GM12872 (cell line): Measurements from ENCODE around the gene KLF1.

Experiments used
- CTCF ChIP-seq: IDR thresholded peaks from 3 replicates; pipeline ENCODE4 v1.5.1; 2011; ENCODE audit warnings: low read depth, mild to moderate bottlenecking, low read length, moderate library complexity; ENCODE audit not compliant: insufficient read depth

KLF1 gene

DNA sequence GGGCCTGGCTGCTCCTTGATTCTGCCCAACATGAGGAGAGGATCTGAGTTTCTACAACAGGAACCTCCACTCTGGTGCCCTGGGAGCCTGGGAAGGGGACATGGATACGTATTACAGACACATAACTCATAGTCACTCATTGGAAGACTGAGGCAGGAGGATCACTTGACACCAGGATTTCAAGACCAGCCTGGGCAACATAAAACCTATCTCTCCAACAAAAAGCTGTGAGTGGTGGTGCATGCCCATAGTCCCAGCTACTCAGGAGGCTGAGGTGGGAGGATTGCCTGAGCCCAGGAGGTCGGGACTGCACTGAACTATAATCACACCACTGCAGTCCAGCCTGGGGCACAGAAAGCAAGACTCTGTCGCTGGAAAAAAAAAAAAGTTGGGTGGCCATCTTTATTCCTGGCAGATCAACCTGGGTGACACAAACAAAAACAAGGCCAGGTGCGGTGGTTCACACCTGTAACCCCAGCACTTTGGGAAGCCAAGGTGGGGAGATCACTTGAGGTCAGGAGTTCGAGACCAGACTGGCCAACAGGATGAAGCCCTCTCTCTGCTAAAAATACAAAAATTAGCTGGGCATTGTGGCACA lies 1.1 kb upstream of the KLF1 start:
- TF ChIP-seq CTCF: no peak

GRCh38 chr19:12886651-12886968 lies 391 bp downstream of the KLF1 start:
- no peak for TF ChIP-seq CTCF

DNA sequence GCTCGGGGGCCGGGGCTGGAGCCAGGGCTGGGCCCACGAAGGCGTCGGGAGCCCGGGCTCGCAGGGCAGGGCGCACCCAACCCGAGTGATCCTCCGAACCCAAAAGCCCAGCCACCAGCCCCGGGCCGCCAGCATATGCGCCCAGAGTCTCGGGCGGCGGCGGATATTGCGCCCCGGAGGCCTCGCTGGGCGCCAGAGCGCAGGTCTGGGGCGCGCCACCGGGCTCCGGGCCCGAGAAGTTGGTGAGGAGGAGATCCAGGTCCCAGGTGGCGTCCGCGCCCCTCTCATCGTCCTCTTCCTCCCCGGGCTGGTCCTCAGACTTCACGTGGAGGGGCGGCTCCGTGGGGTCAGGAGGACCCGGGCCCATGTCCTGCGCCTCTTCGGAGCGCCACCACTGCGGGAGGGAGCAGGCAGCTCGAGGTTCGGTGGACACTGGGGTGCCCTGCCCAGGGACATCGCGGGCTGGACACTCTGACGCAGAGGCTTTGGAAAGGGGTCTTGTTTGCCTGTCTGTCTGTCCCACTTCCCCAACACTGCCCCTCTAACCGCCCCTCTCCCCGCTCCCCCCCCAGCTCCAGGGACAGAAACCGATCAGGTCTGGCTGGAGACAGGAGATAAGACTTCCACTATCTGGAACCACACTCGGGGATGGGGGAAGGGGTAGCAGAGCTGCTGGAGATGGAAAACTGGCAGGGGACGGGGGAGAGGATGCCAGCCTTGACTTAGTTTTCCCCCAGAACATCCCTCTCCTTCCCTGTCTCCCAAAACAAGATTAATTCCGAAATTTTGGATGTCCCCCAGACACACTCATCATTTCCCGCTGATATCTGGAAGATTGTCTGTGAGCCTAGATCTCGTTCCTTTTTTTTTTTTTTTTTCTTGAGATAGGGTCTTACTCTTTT lies 1.0 kb downstream of the KLF1 start:
- TF ChIP-seq CTCF: no peak

DNA sequence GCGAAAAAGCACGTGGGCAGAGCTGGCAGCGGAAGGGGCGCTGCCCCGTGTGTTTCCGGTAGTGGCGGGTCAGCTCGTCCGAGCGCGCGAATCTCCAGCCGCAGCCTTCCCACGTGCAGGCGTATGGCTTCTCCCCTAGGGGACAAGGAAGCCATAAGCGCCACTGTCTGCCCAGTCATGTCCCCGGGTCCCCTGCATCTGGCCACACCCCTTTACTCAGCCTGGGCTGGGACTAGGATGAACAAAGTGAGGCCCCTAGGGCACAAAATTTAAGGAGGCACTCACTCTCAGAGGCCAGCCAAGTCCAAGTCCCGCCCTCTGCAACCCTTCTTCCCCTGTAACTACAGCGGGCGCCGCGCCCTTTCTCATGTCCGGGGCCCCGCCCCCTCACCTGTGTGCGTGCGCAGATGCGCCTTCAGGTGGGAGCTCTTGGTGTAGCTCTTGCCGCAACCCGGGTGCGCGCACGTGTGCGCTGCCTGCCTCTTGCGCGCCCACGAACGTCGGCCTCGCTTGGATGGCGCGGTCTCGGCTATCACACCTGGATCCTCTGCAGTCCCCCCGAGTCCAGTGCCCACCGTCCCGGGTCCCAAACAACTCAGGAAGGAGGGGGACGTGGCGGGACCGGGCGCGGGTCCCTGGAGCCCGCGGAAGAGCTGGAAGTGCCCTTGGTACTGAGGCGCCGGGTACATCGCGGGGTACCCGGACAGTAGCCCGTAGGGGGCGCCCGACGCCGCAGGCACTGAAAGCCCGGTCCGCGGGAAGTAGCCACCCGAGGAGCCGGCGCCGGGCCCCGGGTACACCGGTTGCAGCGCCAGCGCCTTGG lies 1.9 kb downstream of the KLF1 start:
- peak; percentile 69 for TF ChIP-seq CTCF

DNA sequence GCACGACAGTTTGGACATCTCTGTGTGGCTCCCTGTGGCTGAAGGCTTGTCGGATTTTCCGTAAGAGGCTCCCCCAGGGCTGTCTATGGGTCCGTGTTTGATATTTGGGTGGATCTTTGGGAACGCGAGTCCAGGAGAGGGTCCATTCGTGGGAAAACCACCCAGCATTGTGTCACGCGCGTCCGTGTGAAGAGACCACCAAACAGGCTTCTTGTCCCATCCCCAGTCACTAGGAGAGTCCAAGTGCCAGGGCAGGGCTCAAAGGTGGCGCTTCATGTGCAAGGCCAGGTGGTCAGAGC lies 2.4 kb downstream of the KLF1 start:
- no peak for TF ChIP-seq CTCF

DNA sequence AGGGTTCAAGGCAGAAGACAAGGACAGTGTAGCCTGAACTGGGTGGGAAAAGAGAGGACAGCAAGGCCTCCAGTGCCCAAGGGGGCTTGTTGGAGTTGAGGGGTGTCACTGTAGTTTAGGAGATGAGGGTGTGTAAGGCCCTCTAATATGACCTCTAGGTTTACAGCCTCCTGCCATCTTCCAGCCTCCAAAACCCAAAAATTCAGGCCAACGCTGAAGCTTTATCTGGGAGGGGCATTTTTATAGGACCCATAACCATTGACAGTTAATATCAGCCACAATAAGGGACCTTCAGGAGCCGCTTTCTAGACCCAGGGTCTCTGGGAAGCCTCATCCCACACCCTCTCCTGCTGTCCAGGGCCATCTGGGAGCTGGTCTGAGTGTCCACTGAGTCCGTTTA lies 2.8 kb downstream of the KLF1 start:
- TF ChIP-seq CTCF: no peak

- no peak for TF ChIP-seq CTCF
These were observed 4.4 kb downstream of the KLF1 start for GRCh38 chr19:12882589-12882988.
